HG03460 (cell line): ENCODE data around the gene TGFBR3.

Source experiments
- ATAC-seq: cut with Tn5 transposase; IDR thresholded peaks from one replicate; pipeline ENCODE4 v1.9.1; 2021; ENCODE audit not compliant: unreplicated experiment

TGFBR3 gene

GRCh38 chr1:91885716-91886506, at the start of gene TGFBR3:
TGFBR3 (minus strand) TSS chr1:91886151; CDS start chr1:91861531, 24,620 bp downstream.
- peak; percentile 67 for ATAC-seq

GRCh38 chr1:91929250-91929649, 43.3 kb upstream of the TGFBR3 start:
- ATAC-seq, result no peak

- no peak for ATAC-seq
Observed at GRCh38 chr1:91928026-91928425, 42.1 kb upstream of the TGFBR3 start.

- no peak for ATAC-seq
Observed at GRCh38 chr1:91925644-91926435, 39.9 kb upstream of the TGFBR3 start.

- ATAC-seq, result no peak
Observed at GRCh38 chr1:91924146-91924545, 38.2 kb upstream of the TGFBR3 start.

- no peak for ATAC-seq
Observed at GRCh38 chr1:91919962-91920361, 34.0 kb upstream of the TGFBR3 start.

- ATAC-seq, result no peak
Observed at GRCh38 chr1:91916811-91917460, 31.0 kb upstream of the TGFBR3 start.

- ATAC-seq, result no peak
Observed at GRCh38 chr1:91916046-91916445, 30.1 kb upstream of the TGFBR3 start.

- no peak for ATAC-seq
Observed at GRCh38 chr1:91913018-91913417, 27.1 kb upstream of the TGFBR3 start.

- ATAC-seq, result no peak
Observed at GRCh38 chr1:91912266-91912665, 26.3 kb upstream of the TGFBR3 start.

GRCh38 chr1:91901231-91901630, 15.3 kb upstream of the TGFBR3 start:
- no peak for ATAC-seq

- ATAC-seq, result no peak
Observed at GRCh38 chr1:91900562-91900961, 14.6 kb upstream of the TGFBR3 start.

- no peak for ATAC-seq
Observed at GRCh38 chr1:91897016-91897415, 11.1 kb upstream of the TGFBR3 start.

- no peak for ATAC-seq
Observed at GRCh38 chr1:91895832-91896556, 10.0 kb upstream of the TGFBR3 start.

GRCh38 chr1:91894036-91894761, 8.2 kb upstream of the TGFBR3 start:
- no peak for ATAC-seq

- ATAC-seq, result no peak
Observed at GRCh38 chr1:91891969-91892368, 6.0 kb upstream of the TGFBR3 start.

- no peak for ATAC-seq
Observed at GRCh38 chr1:91891454-91891853, 5.5 kb upstream of the TGFBR3 start.

GRCh38 chr1:91889717-91890459, 3.9 kb upstream of the TGFBR3 start:
- no peak for ATAC-seq

- ATAC-seq, result peak; percentile 15
Observed at GRCh38 chr1:91885213-91885715, 687 bp downstream of the TGFBR3 start.
